Uterine smooth muscle cell (primary cell): Measurements from ENCODE around the gene GTPBP6. TPM values are rescaled to one million over a fixed set of nuclear protein-coding genes. Genes with fewer than 3 reads are reported as not detected.

Experiments
- total RNA-seq: library from RNA; depleted of rRNA; stranded (reverse); fragments of >200 nt; gene quantifications from 2 replicates; pipeline ENCODE4 v1.2.3, GENCODE V29; 2014

The GTPBP6 gene
- total RNA-seq: 49.6 and 51.8 TPM in 2 replicates

GRCh38 chrX:318739-319578, at the start of gene GTPBP6:
Gene GTPBP6, minus strand, starts transcription at chrX:318796. Its CDS starts 9 bp downstream, at chrX:318787.

GRCh38 chrX:281166-281999, 37.2 kb downstream of the GTPBP6 start, which contains the start of gene PLCXD1:
Gene PLCXD1, plus strand, starts transcription at chrX:281381. Its CDS starts 2,807 bp downstream, at chrX:284188.

Other genes with a start within 250 kb of the GTPBP6 start
- gene PLCXD1, start 37.4 kb downstream of the GTPBP6 start, total RNA-seq: 23.6 and 43.6 TPM in 2 replicates
- gene PPP2R3B, start 68.1 kb upstream of the GTPBP6 start, total RNA-seq: 22.7 and 25.2 TPM in 2 replicates